Right ventricle myocardium inferior (tissue), 1 donor: Measurements from ENCODE around the gene MCU. TPM values are rescaled to one million over a fixed set of nuclear protein-coding genes. Genes with fewer than 3 reads are reported as not detected.
A peak's percentile ranks its signal among the peaks of the same experiment; 100 is the strongest.
"Not testable (repeated sequence)": the region's sequence is repeated elsewhere in the genome, so short reads cannot be mapped to it uniquely, and the experiment has no call there.

Experiments
- ATAC-seq: fragments of 200-7000 bp; cut with Tn5 transposase; one replicate; pipeline ENCODE4 v1.9.1; 2020; ENCODE audit warnings: mild to moderate bottlenecking, moderate library complexity
- DNase-seq: peaks from one replicate; pipeline ENCODE4 v3.0.0; 2021; ENCODE audit errors: missing footprints
- intact Hi-C: fragments of 100-400 bp; cut with DNase I; formaldehyde crosslinking; loops from one replicate; pipeline ENCODE4 v1.11.0; 2022
- total RNA-seq: library from RNA; stranded (reverse); fragmentation: NEBNext Ultra II Directional; extraction: Animal tissue kit (Norgen Biotek cat#: 25700); gene quantifications from one replicate; pipeline ENCODE4 v1.2.1, GENCODE V29; 2021
- donor health status: DM: no; HTN: yes; CAD: no; lungs with severe emphysema.

MCU gene
- total RNA-seq, 1 donor from 2014 or later = 15.1 TPM

DNA sequence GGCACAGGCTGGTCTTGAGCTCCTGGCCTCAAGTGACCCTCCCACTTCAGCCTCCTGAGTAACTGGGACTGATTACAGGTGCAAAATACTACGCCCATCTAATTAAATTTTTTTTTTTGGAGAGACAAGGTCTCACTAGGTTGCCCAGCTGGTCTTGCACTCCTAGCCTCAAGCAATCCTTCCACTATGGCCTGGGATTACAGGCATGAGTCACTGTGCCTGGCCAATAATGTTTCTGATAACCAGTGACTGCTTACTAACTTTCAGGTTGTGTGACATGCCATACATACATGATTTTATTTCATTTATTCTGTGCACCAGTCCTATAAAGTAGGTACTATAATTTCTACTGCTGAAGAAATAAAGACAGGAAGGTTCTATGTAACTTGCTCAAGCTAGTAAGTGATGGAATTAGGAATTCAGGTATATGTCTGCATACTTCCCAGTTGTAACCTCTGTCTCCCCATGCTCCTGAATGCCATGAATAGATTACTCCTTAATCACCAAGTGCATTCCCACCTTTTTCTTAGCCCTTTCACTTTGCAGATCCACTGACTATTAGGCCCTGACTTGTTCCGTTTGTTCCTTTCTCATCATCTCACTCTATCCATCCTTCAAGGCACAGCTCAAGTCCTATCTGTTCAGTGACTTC lies 28.1 kb downstream of the MCU start:
- no peak for ATAC-seq
- intact Hi-C loops = no loop called here
- DNase-seq = no peak

DNA sequence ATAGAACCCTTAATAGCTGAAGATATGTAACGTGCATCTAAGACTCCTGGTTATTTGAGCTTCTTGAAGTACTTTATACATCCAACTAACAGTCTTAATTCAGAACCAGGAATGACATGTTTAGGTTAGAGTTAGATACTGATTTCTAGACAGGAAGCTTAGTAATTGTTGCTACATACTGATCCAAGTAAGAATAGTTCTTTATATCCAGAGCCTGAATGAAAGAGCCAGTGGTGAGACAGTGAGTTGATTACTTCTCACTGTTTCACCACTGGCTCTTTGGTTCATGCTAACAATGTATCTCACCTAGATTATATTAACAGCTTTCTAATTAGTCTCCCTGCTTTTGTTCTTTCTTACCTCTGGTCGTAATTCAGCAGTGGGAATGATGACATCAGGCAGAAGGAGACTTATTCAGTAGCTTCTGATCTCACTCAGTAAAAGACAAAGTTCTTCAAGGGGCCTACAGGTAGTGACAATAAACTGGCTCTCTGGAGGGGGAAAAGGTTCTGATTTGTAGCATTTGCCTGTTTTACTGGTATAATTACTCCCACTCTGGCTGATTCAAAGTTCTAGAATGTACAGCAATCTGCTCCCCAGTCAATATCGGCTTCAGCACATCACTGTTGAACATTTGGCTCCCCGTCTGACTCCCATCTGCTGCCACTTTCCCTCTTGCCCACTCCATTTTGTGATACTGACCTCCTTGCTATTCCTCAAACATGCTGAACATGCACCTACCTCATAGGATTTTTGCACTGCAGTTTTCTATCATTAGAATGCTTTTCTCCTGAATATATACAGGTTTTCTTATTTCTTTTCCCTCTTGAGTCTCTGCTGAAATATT lies 29.1 kb downstream of the MCU start:
- DNase-seq (no peak), ATAC-seq (no peak)
- intact Hi-C loops = no loop called here

DNA sequence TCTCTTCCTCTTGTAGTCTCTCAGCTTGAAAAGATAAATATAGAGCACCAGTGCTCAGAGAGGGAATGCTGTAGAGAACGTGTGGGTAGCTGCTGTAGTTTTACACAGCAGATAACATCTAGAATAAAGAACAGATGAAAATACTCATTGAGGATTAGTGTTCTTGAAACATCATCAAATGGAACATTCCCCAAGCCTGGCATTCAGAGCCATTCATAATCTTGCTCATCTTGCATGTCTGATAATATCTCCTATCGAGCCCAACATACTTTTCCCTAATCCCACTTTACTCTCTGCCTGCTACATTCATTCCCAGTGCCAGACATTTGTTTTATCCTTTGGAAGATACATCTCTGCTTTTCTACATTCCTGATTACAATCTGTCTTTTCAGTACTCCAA lies 35.2 kb downstream of the MCU start:
- intact Hi-C loops = no loop called here
- DNase-seq = no peak
- no peak for ATAC-seq

DNA sequence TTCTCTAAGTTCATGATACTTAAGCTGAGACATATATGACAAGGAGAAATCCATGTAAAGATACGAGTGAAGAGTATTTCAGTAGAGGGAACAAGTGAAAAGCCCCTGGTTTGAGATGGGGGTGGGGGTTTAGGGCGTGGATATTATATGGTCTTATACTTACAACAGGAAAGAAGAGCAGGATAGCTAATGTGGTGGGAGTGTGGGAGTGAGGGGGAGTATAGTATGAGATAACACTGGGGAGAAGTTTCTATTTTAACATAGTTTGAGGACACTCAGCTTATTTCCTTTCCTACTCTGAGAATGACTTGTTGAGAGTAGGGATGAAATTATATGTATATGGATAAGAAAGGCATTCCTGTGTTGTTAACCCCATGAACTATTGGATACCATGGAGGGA lies 36.5 kb downstream of the MCU start:
- no peak for ATAC-seq
- no peak for DNase-seq
- intact Hi-C loops = no loop called here

DNA sequence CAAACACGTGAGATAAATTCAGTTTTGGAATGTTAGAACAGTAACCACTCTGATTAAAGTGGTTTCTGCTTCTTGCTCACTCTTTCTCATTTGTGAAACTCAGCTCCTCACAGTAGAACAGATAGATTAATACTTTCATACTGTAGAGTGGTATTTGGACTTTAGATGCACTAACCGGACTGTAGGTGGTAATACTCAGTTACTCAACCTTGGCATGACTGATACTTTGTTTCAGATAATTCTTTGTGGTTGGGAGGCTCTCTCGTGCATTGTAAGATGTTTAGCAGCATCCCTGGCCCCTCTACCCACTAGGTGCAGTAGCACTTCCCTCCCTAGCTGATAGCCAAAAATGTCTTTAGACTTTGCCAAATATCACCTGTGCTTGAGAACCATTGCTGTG lies 37.6 kb downstream of the MCU start:
- DNase-seq (no peak), ATAC-seq (no peak)
- intact Hi-C loops = no loop called here

DNA sequence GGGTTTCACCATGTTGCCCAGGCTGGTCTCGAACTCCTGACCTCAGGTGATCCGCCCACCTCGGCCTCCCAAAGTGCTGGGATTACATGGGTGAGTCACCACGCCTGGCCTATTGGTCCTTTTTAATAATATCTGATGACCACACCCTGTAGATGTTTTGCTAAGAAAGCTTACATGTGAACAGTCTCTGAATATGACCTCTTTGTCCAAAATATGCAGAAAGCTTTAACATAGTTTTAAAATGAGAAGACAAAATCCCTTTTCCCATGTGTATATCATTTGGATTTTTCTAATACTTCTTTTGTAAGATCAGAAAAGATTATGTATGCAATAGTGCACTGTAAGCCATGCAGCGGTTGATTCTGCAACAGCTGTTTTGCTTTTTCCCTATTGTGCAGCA lies 38.5 kb downstream of the MCU start:
- no peak for DNase-seq
- intact Hi-C loops = no loop called here
- ATAC-seq = no peak

DNA sequence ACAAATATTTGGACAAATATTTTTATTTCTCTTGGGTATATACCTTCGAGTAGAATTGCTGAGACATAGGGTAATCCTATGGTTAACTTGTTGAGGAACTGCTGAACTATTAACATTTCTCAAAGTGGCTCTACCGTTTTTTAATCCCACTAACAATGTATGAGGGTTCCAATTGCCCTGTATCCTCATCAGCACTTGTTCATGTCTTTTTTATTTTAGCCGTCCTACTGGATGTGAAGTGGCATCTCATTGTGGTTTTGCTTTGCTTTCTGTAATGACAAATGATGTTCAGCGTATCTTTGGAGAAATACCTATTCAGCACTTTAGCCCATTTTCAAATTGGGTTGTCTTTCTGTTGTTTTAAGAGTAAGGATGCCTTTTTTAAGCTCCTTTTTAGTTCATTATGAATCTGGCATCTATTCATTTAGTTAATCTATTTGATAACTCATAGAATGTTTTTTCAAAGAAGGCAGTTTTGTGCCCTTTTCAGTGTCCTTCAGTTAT lies 40.0 kb downstream of the MCU start:
- intact Hi-C loops = no loop called here
- ATAC-seq (no peak), DNase-seq (no peak)

DNA sequence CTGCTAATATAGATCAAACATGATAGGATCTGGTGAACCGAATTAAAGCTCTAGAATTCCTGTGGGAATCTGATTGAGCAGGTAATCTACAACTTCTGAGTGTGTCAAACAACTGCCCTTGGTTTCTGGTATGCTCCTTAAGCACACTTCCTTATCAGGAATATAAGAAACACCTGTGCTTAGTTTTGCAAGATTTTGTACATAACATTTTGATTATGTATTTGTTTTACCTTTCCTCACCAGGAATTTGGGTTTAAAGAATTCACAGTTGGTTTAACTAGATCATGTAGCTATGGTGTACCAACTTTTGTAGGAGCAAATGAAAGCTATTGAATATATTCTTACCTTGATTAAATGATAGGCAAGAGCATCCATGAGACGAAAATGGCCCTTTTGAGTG lies 40.6 kb downstream of the MCU start:
- ATAC-seq = no peak
- no peak for DNase-seq
- intact Hi-C loops = no loop called here

DNA sequence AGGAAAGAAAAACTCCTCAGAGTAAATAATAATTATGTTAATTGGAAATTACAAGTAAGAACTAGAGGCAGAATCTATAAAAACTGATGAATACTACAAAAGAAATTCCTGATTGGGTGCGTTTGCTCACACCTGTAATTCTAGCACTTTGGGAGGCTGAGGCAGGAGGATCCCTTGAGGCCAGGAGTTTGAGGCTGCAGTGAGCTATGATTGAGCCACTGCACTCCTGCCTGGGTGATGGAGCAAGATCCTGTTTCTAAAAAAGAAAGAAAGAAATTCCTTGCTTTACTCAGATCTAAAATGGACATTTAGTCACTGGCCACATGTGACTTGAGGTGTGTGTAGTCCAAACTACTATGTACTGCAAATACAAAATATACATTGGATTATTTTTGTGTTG lies 42.0 kb downstream of the MCU start:
- ATAC-seq = no peak
- intact Hi-C loops = no loop called here
- DNase-seq = no peak

DNA sequence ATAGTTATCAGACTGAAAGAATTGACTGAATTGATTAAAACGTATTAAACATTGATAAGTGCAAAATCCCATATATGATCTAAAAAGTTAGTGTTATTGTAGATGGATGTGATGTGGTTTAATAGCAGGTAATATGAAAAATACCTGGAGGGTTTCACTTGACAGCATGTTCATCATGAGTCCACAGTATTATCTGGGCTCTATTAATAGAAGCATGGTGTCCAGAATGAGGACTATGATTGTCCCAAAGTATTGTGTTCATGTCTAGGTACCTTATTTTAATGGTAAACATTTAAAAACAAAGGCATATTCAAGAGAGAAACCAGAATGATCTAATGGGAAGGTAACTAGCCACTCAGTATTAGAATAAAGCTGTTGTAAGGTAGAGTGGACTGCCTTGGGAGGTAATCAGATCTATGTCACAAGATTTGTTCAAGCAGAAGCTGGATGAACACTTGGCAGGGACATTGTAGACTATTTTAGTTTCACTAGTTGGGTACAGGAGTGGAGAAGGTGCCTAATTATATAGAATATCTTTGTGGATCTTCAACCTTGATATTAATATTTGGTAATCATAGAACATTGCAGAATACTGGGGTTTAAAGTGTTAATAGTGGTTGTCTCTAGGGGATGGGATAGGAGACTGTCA lies 43.5 kb downstream of the MCU start:
- intact Hi-C loops = no loop called here
- DNase-seq (no peak), ATAC-seq (no peak)

DNA sequence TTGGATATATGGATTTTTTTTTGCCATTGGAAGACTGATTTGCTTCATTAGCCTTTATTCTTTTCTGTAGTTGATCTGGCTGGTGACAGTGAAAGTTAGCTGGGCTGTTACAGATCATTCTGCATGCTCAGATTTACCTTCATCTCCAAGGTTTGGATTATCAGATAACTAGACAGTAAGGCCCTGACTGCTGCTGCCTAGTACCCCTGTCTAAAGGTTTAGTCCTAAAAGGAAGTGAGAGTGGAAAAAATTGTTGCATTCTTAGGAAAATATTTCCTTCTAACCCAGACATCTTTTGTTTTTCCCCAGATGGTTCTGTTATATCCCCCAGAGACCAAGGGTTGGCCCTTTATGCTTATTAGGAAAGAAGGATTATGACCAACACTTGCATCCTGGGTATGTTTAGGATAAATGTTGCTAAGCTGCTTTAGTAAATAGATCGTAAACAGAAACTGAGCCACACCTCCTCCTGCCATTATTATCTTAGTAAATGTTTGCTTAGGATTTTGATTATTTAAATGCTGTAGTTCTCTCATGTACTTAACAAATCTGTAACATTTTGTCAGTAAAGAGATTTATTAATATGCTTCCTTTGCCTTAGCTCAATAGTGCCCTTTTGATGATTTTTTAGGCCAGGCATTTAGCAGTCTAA lies 44.4 kb downstream of the MCU start:
- DNase-seq (no peak), ATAC-seq (no peak)
- intact Hi-C loops = no loop called here

DNA sequence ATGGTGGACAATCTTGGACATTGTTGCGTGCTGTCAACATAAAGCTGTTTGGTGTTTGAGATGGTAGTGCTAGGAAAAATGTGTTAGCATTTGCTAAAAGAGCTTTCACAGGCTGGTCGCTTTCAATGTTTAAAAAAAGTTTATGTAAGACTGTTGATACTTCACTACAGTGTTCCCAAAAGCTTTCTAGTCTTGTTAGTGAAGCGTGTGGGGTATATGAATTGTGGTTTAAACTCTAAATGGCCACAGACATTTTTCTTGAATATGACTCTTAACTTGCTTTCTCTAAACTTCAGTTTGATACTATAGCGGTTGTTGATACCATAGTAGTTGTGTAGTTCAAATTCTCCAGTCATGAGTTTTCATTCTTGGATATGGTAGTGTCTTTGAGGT lies 44.9 kb downstream of the MCU start:
- no peak for ATAC-seq

DNA sequence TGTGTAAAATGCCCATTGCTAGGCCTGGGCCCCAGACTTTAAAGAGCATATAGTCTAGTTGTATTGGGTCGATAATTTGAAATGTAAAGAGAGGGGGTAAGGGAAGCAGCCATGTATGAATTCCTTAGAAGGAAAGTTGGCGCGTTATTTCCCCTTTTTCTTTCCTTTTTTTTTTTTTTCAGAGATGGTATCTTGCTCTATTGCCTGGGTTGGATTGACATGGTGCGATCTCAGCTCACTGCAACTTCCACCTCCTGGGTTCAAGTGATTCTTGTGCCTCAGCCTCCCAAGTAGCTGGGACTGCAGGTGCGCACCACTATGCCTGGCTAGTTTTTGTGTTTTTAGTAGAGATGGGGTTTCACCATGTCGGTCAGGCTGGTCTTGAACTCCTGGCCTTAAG lies 45.4 kb downstream of the MCU start:
- DNase-seq, intact Hi-C loops, ATAC-seq: not testable (repeated sequence)

More for the DNA sequence above, 44.9 kb downstream of the MCU start:
- no peak for DNase-seq
- intact Hi-C loops = no loop called here

DNA sequence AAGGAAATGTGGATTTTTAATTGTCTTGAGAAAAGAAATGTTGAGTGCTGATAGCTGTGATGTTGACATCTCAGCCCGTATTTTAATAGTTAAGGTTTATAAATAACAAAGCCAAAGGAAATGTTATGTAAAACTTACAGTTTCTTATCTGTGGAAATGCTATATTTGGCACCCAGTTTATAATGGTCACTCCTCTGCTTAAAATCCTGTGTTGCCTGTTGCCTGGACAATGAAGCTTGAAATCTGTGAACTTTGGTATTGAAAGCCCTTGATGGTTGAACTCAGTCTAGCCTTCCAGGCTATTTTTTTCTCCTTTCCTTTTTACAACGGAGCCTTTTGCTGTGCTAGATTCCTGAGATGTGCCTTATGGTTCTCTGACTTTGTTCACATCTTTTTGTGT lies 46.5 kb downstream of the MCU start:
- ATAC-seq (peak; percentile 23), DNase-seq (no peak)
- intact Hi-C loops = no loop called here

DNA sequence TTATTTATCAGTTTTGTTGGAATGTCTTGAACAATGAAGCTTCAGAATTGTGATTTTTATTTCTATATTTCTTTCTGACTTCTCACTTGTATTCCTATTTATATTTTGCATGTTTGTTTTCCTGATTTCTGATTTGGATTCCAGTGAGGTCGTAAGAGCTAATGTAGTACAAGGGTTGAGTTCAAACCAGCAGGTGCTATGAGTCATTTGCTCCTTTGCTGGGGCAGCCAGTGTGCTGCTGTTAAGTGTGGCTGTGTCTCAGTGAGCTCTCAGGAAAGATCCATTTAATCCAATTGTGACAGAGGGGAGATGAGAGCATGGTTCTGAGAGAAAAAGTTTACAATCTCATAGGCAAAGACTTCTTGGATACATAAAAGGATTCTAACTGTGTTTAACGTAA lies 48.6 kb downstream of the MCU start:
- intact Hi-C loops = no loop called here
- no peak for DNase-seq
- peak; percentile 52 for ATAC-seq

DNA sequence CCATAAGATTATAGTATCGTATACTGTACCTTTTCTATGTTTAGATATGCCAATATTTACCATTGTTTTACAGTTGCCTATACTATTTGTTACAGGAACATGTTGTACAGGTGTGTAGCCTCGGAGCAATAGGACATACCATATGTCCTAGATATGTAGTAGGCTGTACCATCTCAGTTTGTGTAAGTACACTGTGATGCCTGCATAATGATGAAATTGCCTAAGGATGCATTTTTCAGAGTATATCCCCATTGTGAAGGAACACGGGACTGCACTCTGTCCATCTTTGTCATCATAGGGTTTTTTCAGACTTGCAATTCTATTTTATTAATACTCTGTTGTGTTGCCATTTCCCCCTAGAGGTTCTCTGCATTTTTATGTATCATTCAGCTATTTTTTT lies 50.1 kb downstream of the MCU start:
- no peak for DNase-seq
- intact Hi-C loops = no loop called here
- no peak for ATAC-seq

DNA sequence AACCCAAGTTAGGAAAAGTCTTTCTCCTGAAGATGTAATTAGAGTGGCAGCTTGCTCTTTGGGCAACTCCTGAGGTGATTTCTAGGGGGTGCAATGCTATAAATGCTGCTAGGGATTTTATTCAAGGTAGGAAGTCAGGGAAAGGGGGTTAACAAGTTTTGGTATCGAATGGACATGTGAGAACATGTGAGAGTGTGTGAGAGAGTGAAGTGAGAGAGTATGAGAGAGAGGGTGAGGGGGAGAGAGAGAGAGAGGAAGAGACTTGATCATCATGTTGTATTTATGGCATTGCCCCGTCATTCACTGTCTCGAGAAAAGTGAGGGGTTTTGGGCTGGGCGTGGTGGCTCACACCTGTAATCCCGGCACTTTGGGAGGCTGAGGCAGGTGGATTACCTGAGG lies 50.9 kb downstream of the MCU start:
- DNase-seq = no peak
- ATAC-seq = no peak
- intact Hi-C loops = no loop called here

DNA sequence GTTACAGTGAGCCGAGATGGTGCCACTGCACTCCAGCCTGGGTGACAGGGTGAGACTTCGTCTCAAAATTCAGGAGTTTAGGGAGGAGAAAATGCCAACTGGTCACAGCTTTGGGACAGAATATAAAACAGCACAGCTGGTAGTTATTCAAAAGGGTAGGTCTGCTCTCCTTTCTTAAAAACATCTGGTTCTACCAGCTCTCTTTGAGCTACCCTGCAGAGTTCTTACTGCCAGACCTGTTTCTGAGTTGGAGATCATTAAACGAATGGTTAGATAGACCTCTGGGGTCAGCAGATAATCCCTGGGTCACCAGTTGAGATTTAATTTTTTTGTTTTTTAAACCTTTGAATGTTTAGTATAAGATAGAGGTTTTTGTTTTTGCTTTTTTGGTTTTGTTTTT lies 52.6 kb downstream of the MCU start:
- DNase-seq = no peak
- ATAC-seq = no peak
- intact Hi-C loops = no loop called here
